Upper lobe of left lung (tissue), 4 donors: ENCODE measurements around the gene EXOC6B.

Experiments used
- CTCF ChIP-seq, 6 experiments: fragments of 450-650 bp in 4 of 6; fragments of 200-600 bp in 2 of 6; sonication (generic) in 2 of 6; IDR thresholded peaks; one replicate each; pipeline ENCODE4 v1.5.1; 2016 to 2019; ENCODE audit warnings: antibody characterized with exemption in 6 of 6
- EP300 ChIP-seq, 4 donors: sonication (generic); formaldehyde crosslinking; IDR thresholded peaks; one replicate each; pipeline ENCODE4 v1.5.1; 2017; ENCODE audit warnings: antibody characterized with exemption in 4 of 4, control low read depth in 2 of 4
- POLR2A ChIP-seq, 4 donors: fragments of 450-650 bp; IDR thresholded peaks; one replicate each; pipeline ENCODE4 v1.5.1; 2016 to 2017; ENCODE audit warnings: antibody characterized with exemption in 4 of 4, mild to moderate bottlenecking in 2 of 4
- POLR2AphosphoS5 ChIP-seq, 2 donors: sonication (generic); formaldehyde crosslinking; IDR thresholded peaks; one replicate each; pipeline ENCODE4 v1.5.1; 2017; ENCODE audit warnings: antibody characterized with exemption in 2 of 2

GRCh38 chr2:72181616-72182015, 644.2 kb downstream of the EXOC6B start:
- TF ChIP-seq CTCF (IDR thresholded peaks at IDR 0.05) (no peak), POLR2AphosphoS5 (IDR thresholded peaks at IDR 0.05) (no peak), POLR2A (IDR thresholded peaks at IDR 0.05) (no peak), EP300 (IDR thresholded peaks at IDR 0.05) (no peak)
